ENCODE results near the gene THEM5.

DNA sequence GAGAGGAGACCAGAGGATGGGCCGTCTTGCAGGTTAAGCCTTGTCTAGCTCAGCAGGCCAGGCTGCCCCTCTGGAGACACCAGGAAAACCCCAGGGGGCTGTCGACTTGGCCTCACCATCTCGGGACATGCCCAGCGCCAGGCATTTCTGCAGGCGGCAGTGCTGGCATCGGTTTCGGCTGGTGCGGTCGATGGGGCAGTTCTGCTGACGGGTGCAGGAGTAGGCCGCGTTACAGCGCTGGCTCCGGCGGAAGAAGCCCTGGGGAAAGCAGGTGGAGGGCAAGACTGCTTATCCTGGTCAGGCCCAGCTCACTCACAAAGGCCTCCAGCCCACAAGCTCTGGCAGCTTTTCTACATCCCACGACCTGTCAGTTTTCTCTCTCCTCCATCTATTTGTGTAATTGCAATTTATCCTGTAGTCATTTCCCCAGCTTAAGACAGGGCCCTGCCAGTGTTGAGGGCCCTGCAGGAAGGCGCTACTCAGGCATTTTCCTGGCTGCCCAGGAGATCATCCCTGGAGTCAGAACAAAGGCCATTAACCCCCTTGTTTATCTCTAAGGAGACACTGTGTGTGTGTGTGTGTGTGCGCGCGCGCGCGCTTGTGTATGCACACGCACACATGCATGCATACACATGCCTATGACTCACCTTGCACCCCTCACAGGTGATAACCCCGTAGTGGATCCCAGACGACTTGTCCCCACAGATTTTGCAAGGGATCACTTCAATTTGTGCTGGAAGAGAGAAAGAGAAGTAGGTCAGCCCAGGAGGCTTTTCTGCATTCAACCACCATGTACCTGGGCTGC is 36.8 kb downstream of the THEM5 start:
- TF ChIP-seq, protein P1, sequence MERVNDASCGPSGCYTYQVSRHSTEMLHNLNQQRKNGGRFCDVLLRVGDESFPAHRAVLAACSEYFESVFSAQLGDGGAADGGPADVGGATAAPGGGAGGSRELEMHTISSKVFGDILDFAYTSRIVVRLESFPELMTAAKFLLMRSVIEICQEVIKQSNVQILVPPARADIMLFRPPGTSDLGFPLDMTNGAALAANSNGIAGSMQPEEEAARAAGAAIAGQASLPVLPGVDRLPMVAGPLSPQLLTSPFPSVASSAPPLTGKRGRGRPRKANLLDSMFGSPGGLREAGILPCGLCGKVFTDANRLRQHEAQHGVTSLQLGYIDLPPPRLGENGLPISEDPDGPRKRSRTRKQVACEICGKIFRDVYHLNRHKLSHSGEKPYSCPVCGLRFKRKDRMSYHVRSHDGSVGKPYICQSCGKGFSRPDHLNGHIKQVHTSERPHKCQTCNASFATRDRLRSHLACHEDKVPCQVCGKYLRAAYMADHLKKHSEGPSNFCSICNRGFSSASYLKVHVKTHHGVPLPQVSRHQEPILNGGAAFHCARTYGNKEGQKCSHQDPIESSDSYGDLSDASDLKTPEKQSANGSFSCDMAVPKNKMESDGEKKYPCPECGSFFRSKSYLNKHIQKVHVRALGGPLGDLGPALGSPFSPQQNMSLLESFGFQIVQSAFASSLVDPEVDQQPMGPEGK (CRISPR knock-in tag; IDR thresholded peaks at IDR 0.05; ENCODE audit: borderline replicate concordance): no peak
- no peak for TF ChIP-seq BACH2 (CRISPR knock-in tag; IDR thresholded peaks at IDR 0.05; ENCODE audit: borderline replicate concordance)
- TF ChIP-seq ESRRG (CRISPR knock-in tag; IDR thresholded peaks at IDR 0.05): no peak
